IMR-90 (cell line): ENCODE data around the gene CLN3. TPM values are rescaled to one million over a fixed set of nuclear protein-coding genes. Genes with fewer than 3 reads are reported as not detected.

ENCODE experiments used
- ATAC-seq: fragments of 200-7000 bp; cut with Tn5 transposase; 2 replicates; pipeline ENCODE4 v1.9.1; 2020; ENCODE audit warnings: low read depth, mild to moderate bottlenecking, moderate library complexity
- BruUV-seq: library from RNA; stranded (reverse); fragments of 400-500 nt; replicated peaks from 2 replicates; lab custom pipeline; 2021; lab: Mats Ljungman, UMichigan
- CTCF ChIA-PET: fragments of 300-600 bp; formaldehyde crosslinking; extraction: SDS; loops from one replicate; lab custom pipeline; 2021; ENCODE audit warnings: antibody characterized with exemption; lab: Yijun Ruan, JAX
- POLR2A ChIA-PET: fragments of 300-600 bp; sonication (Branson Sonifier 250); formaldehyde crosslinking; loops from one replicate; lab custom pipeline; 2022; ENCODE audit warnings: antibody characterized with exemption; ENCODE audit not compliant: unreplicated experiment; lab: Charles Lee
- DNase-seq: peaks from one replicate; pipeline ENCODE4 v3.0.0; 2013
- H2AFZ ChIP-seq: replicated peaks from 2 replicates; pipeline ENCODE3; 2013; ENCODE audit warnings: low read length, mild to moderate bottlenecking; ENCODE audit not compliant: poor library complexity
- H2AK5ac ChIP-seq: 2 replicates; pipeline ENCODE4 v1.6.1; 2013; ENCODE audit warnings: low read depth, low read length, inconsistent platforms
- H2AK9ac ChIP-seq: replicated peaks from 2 replicates; pipeline ENCODE3; 2013; ENCODE audit warnings: mild to moderate bottlenecking, low read depth, low read length, moderate library complexity; ENCODE audit not compliant: poor library complexity
- H2BK120ac ChIP-seq: 2 replicates; pipeline ENCODE4 v1.6.1; 2013; ENCODE audit warnings: low read depth, low read length, inconsistent platforms
- H2BK15ac ChIP-seq: 3 replicates; pipeline ENCODE4 v1.6.1; 2013; ENCODE audit warnings: low read depth, low read length, inconsistent platforms
- H2BK20ac ChIP-seq: 2 replicates; pipeline ENCODE4 v1.6.1; 2013; ENCODE audit warnings: low read depth, mild to moderate bottlenecking, inconsistent platforms, low read length, moderate library complexity
- H2BK5ac ChIP-seq: 2 replicates; pipeline ENCODE4 v1.6.1; 2013; ENCODE audit warnings: mild to moderate bottlenecking, low read depth, low read length, inconsistent platforms; ENCODE audit not compliant: poor library complexity, severe bottlenecking
- H3K14ac ChIP-seq: replicated peaks from 2 replicates; pipeline ENCODE4 v1.6.1; 2013; ENCODE audit warnings: low read depth, low read length, inconsistent platforms
- H3K18ac ChIP-seq: 2 replicates; pipeline ENCODE4 v1.6.1; 2013; ENCODE audit warnings: low read depth, low read length, control low read depth
- H3K23ac ChIP-seq: 2 replicates; pipeline ENCODE4 v1.6.1; 2013; ENCODE audit warnings: low read depth, low read length, inconsistent platforms
- H3K27ac ChIP-seq: 2 replicates; pipeline ENCODE4 v1.5.1; 2013; ENCODE audit warnings: mild to moderate bottlenecking, control low read depth, low read length; ENCODE audit not compliant: insufficient read depth
- H3K27me3 ChIP-seq: 2 replicates; pipeline ENCODE4 v1.6.1; 2013; ENCODE audit warnings: low read length; ENCODE audit not compliant: control insufficient read depth, insufficient read depth
- H3K36me3 ChIP-seq: 2 replicates; pipeline ENCODE4 v1.6.1; 2013; ENCODE audit warnings: low read length, mixed read lengths; ENCODE audit not compliant: control insufficient read depth, insufficient read depth
- H3K4ac ChIP-seq: 2 replicates; pipeline ENCODE4 v1.6.1; 2013; ENCODE audit warnings: low read depth, low read length, inconsistent platforms
- H3K4me1 ChIP-seq: 2 replicates; pipeline ENCODE4 v1.6.1; 2013; ENCODE audit warnings: low read length, mixed read lengths; ENCODE audit not compliant: control insufficient read depth, insufficient read depth
- H3K4me2 ChIP-seq: 2 replicates; pipeline ENCODE4 v1.6.1; 2013; ENCODE audit warnings: low read depth, mild to moderate bottlenecking, control low read depth, low read length, moderate library complexity
- H3K4me3 ChIP-seq: 2 replicates; pipeline ENCODE4 v1.5.1; 2013; ENCODE audit warnings: low read depth, mild to moderate bottlenecking, control low read depth, low read length, moderate library complexity; ENCODE audit not compliant: insufficient read depth
- H3K56ac ChIP-seq: 2 replicates; pipeline ENCODE4 v1.6.1; 2013; ENCODE audit warnings: low read length, inconsistent platforms; ENCODE audit not compliant: insufficient read depth; ENCODE audit errors: extremely low read depth
- H3K79me1 ChIP-seq, 2 experiments: 2 replicates each; pipeline ENCODE4 v1.6.1; 2013; ENCODE audit warnings: low read length in 2 of 2, inconsistent platforms in 1 of 2, low read depth in 1 of 2
- H3K9ac ChIP-seq: 2 replicates; pipeline ENCODE4 v1.6.1; 2013; ENCODE audit warnings: low read depth, low read length, control low read depth
- H3K9me1 ChIP-seq: 2 replicates; pipeline ENCODE4 v1.6.1; 2013; ENCODE audit warnings: low read length, inconsistent platforms; ENCODE audit not compliant: insufficient read depth
- H3K9me3 ChIP-seq: 2 replicates; pipeline ENCODE4 v1.6.1; 2013; ENCODE audit warnings: low read length; ENCODE audit not compliant: control insufficient read depth, insufficient read depth
- H4K20me1 ChIP-seq: 2 replicates; pipeline ENCODE4 v1.6.1; 2013; ENCODE audit warnings: low read length, inconsistent platforms; ENCODE audit not compliant: insufficient read depth
- H4K5ac ChIP-seq: 2 replicates; pipeline ENCODE4 v1.6.1; 2013; ENCODE audit warnings: mild to moderate bottlenecking, low read depth, low read length, control low read depth
- H4K8ac ChIP-seq, 2 experiments: 2 replicates each; pipeline ENCODE4 v1.6.1; 2013; ENCODE audit warnings: low read depth in 2 of 2, low read length in 2 of 2, control low read depth in 1 of 2, inconsistent platforms in 1 of 2
- H4K91ac ChIP-seq: 2 replicates; pipeline ENCODE4 v1.6.1; 2013; ENCODE audit warnings: low read depth, low read length, inconsistent platforms; ENCODE audit not compliant: insufficient read depth
- BHLHE40 ChIP-seq: fragments of 150-350 bp; IDR thresholded peaks from 2 replicates; pipeline ENCODE4 v1.6.1; 2016; ENCODE audit warnings: mild to moderate bottlenecking, low read depth, low read length
- CEBPB ChIP-seq: IDR thresholded peaks from 2 replicates; pipeline ENCODE4 v1.6.1; 2012; ENCODE audit warnings: low read depth, low read length, improper control_type of control experiment
- CTCF ChIP-seq: conservative IDR thresholded peaks from 2 replicates; pipeline ENCODE4 v1.5.1; 2012; ENCODE audit warnings: mild to moderate bottlenecking, low read depth, low read length, improper control_type of control experiment
- ELK1 ChIP-seq: fragments of 150-350 bp; IDR thresholded peaks from 2 replicates; pipeline ENCODE4 v1.6.1; 2016; ENCODE audit warnings: low read depth, mild to moderate bottlenecking, low read length, moderate library complexity, borderline replicate concordance
- FOS ChIP-seq: fragments of 150-350 bp; IDR thresholded peaks from 2 replicates; pipeline ENCODE4 v1.6.1; 2016; ENCODE audit warnings: low read depth, low read length
- MAFK ChIP-seq: IDR thresholded peaks from 2 replicates; pipeline ENCODE4 v1.6.1; 2012; ENCODE audit warnings: low read depth, low read length, improper control_type of control experiment
- MAZ ChIP-seq: IDR thresholded peaks from 2 replicates; pipeline ENCODE4 v1.6.1; 2012; ENCODE audit warnings: low read depth, mild to moderate bottlenecking, low read length, improper control_type of control experiment, moderate library complexity, borderline replicate concordance
- MXI1 ChIP-seq: IDR thresholded peaks from 2 replicates; pipeline ENCODE4 v1.6.1; 2012; ENCODE audit warnings: low read depth, mild to moderate bottlenecking, low read length, moderate library complexity, borderline replicate concordance
- NFE2L2 ChIP-seq: fragments of 150-350 bp; IDR thresholded peaks from 2 replicates; pipeline ENCODE4 v1.6.1; 2016; ENCODE audit warnings: low read depth, mild to moderate bottlenecking, low read length
- POLR2A ChIP-seq: IDR thresholded peaks from 2 replicates; pipeline ENCODE4 v1.6.1; 2012; ENCODE audit warnings: mild to moderate bottlenecking, low read depth, low read length
- RAD21 ChIP-seq: IDR thresholded peaks from 2 replicates; pipeline ENCODE4 v1.6.1; 2012; ENCODE audit warnings: low read length, improper control_type of control experiment
- RCOR1 ChIP-seq: IDR thresholded peaks from 2 replicates; pipeline ENCODE4 v1.6.1; 2012; ENCODE audit warnings: mild to moderate bottlenecking, low read length, improper control_type of control experiment; ENCODE audit not compliant: insufficient replicate concordance
- RFX5 ChIP-seq: IDR thresholded peaks from 2 replicates; pipeline ENCODE4 v1.8.0; 2012; ENCODE audit warnings: low read depth, mild to moderate bottlenecking, low read length, moderate library complexity
- SMC3 ChIP-seq: fragments of 150-350 bp; IDR thresholded peaks from 2 replicates; pipeline ENCODE4 v1.6.1; 2016; ENCODE audit warnings: low read depth, mild to moderate bottlenecking, antibody characterized with exemption, low read length, moderate library complexity
- USF2 ChIP-seq: fragments of 150-350 bp; IDR thresholded peaks from 2 replicates; pipeline ENCODE4 v1.6.1; 2017; ENCODE audit warnings: mild to moderate bottlenecking, antibody characterized with exemption, low read length, low read depth
- WGBS, 2 experiments: methylation state at CpG; one replicate each; pipeline versions ENCODE4 v1.1.5 to v1.1.7; 2013; ENCODE audit warnings: missing lambda C conversion rate in 2 of 2; ENCODE audit not compliant: insufficient read length in 1 of 2; ENCODE audit errors: extremely low coverage in 2 of 2; 5-methylcytosine and 5-hydroxymethylcytosine counted together
- dilution Hi-C: fragments of 300-500 bp; cut with HindIII; formaldehyde crosslinking; loops from one replicate; pipeline ENCODE4 v1.14.3; 2018; ENCODE audit warnings: low sequenced_read_pairs; ENCODE audit not compliant: unreplicated experiment
- in situ Hi-C: fragments of 300-500 bp; cut with MboI; formaldehyde crosslinking; loops from 3 replicates; pipeline ENCODE4 v1.14.3; 2019; ENCODE audit warnings: low sequenced_read_pairs, inconsistent platforms, mixed read lengths
- intact Hi-C: fragments of 100-400 bp; cut with micrococcal nuclease; formaldehyde crosslinking; loops from 2 replicates; pipeline ENCODE4 v1.10.0; 2022
- polyA plus RNA-seq, 3 experiments: library from polyadenylated mRNA; depleted of rRNA; stranded (reverse); fragments of >200 nt; gene quantifications; 2 replicates each; pipeline ENCODE4 v1.2.3, GENCODE V29; 2012; ENCODE audit warnings: low replicate concordance in 1 of 3
- total RNA-seq: library from RNA; depleted of rRNA; stranded (reverse); fragments of >200 nt; gene quantifications from 2 replicates; pipeline ENCODE4 v1.2.3, GENCODE V29; 2012

CLN3 gene
- total and polyA plus RNA-seq, 2 of the 4 experiments (the other 2 are of a cell fraction): 3.9 to 15.9 TPM

- Histone ChIP-seq H2BK15ac (no peak overlapping the region), H4K8ac (no peak overlapping the region), H3K23ac (no peak overlapping the region), H3K4me3 (no peak overlapping the region), H2AK9ac (no peak overlapping the region), H3K27ac (no peak overlapping the region), H4K20me1 (no peaks in the 10 kb centered on the region), H3K9me3 (no peaks in the 10 kb centered on the region), H3K9me1 (no peaks in the 10 kb centered on the region), H3K4me2 (no peak overlapping the region), H3K9ac (no peak overlapping the region), H3K56ac (no peak overlapping the region), H3K27me3 (no peaks in the 10 kb centered on the region), H2AFZ (no peak overlapping the region), H3K14ac (no peak overlapping the region), H3K4me1 (no peaks in the 10 kb centered on the region), H3K36me3 (no peaks in the 10 kb centered on the region), H3K4ac (no peak overlapping the region), H2BK120ac (no peak overlapping the region), H2BK20ac (no peak overlapping the region), H2AK5ac (no peak overlapping the region), H4K5ac (no peak overlapping the region), H4K91ac (no peak overlapping the region), H3K18ac (no peak overlapping the region), H2BK5ac (no peak overlapping the region), H3K79me1 (no peaks in the 10 kb centered on the region)
- CTCF ChIA-PET: no interaction called here
- 85% methylated on average over 3 of the region's 12 CpGs; no CpG with 5 or more reads in 1 of the 2 experiments for WGBS, 2 experiments
- in situ Hi-C loops: no loop called here
- ATAC-seq: no peak
- DNase-seq: no peak
- intact Hi-C loops: no loop called here
- TF ChIP-seq MXI1 (no peak), NFE2L2 (no peak), USF2 (no peak), RCOR1 (no peak), RFX5 (no peak), MAFK (no peak), RAD21 (no peak), CTCF (no peak), CEBPB (no peak), BHLHE40 (no peak), FOS (no peak), MAZ (no peak), ELK1 (no peak), SMC3 (no peak), POLR2A (no peak)
- no TSS peak for BruUV-seq
- dilution Hi-C loops: no loop called here
- POLR2A ChIA-PET: no interaction called here
Observed at GRCh38 chr16:28513484-28514181, 21.8 kb upstream of the CLN3 start.
